ENCODE data around the gene MTMR11. TPM values are rescaled to one million over a fixed set of nuclear protein-coding genes. Genes with fewer than 3 reads are reported as not detected.

MTMR11 gene
- total RNA-seq, 1 donor from 2014 or later = 16.9 TPM

- DNase-seq (ENCODE audit: extremely low spot score in 2 of 2) = no peak
- Histone ChIP-seq H3K4me3 (no peak overlapping the region), H3K36me3 (peaks cover 0 to 29% of the 10 kb centered on the region in 2 donors), H3K4me1 (peaks cover 7% of the 10 kb centered on the region), H3K9me3 (no peaks in the 10 kb centered on the region), H3K27ac (no peak overlapping the region), H3K27me3 (no peaks in the 10 kb centered on the region)
- intact Hi-C loops (cut with DNase I) = no loop called here
- TF ChIP-seq POLR2AphosphoS5 (IDR thresholded peaks at IDR 0.05; ENCODE audit: insufficient read depth in 1 of 2, low read depth in 1 of 2) (no peak), POLR2A (IDR thresholded peaks at IDR 0.05) (no peak), CTCF (IDR thresholded peaks at IDR 0.05) (no peak)
These were observed 40.7 kb upstream of the MTMR11 start for GRCh38 chr1:149977345-149977744.

- H3K9me3 ChIP-seq = no peaks in the 10 kb centered on the region
- no peaks in the 10 kb centered on the region for H3K4me1 ChIP-seq
- H3K27ac ChIP-seq = no peak overlapping the region
- DNase-seq (ENCODE audit: extremely low spot score in 2 of 2) = no peak
- TF ChIP-seq POLR2A (IDR thresholded peaks at IDR 0.05) = no peak
- no peak for TF ChIP-seq POLR2AphosphoS5 (IDR thresholded peaks at IDR 0.05; ENCODE audit: insufficient read depth in 1 of 2, low read depth in 1 of 2)
- TF ChIP-seq CTCF (IDR thresholded peaks at IDR 0.05) = no peak
- H3K4me3 ChIP-seq = no peak overlapping the region
- no peaks in the 10 kb centered on the region for H3K27me3 ChIP-seq
- peaks cover 0 to 65% of the 10 kb centered on the region in 2 donors for H3K36me3 ChIP-seq
- intact Hi-C loops (cut with DNase I) = no loop called here
These were observed 35.9 kb upstream of the MTMR11 start for GRCh38 chr1:149972547-149972946.

- Histone ChIP-seq H3K27ac (no peak overlapping the region), H3K9me3 (no peaks in the 10 kb centered on the region), H3K4me3 (no peak overlapping the region), H3K4me1 (peaks cover 10% of the 10 kb centered on the region), H3K27me3 (no peaks in the 10 kb centered on the region), H3K36me3 (peaks cover 0 to 76% of the 10 kb centered on the region in 2 donors)
- intact Hi-C loops (cut with DNase I) = loop anchor here (10.0 kb wide), 1 partner anchor 197 kb away; no protein-coding TSS in a partner anchor
- TF ChIP-seq POLR2A (IDR thresholded peaks at IDR 0.05) (no peak), POLR2AphosphoS5 (IDR thresholded peaks at IDR 0.05; ENCODE audit: insufficient read depth in 1 of 2, low read depth in 1 of 2) (no peak), CTCF (IDR thresholded peaks at IDR 0.05) (no peak)
- no peak for DNase-seq (ENCODE audit: extremely low spot score in 2 of 2)
These were observed 31.0 kb upstream of the MTMR11 start for GRCh38 chr1:149967646-149968045.

- intact Hi-C loops (cut with DNase I) = loop anchor here (10.0 kb wide), 1 partner anchor 198 kb away; no protein-coding TSS in a partner anchor
- Histone ChIP-seq H3K27ac (no peak overlapping the region), H3K4me1 (peaks cover 10% of the 10 kb centered on the region), H3K27me3 (no peaks in the 10 kb centered on the region), H3K9me3 (no peaks in the 10 kb centered on the region), H3K4me3 (no peak overlapping the region), H3K36me3 (peaks cover 0 to 71% of the 10 kb centered on the region in 2 donors)
- TF ChIP-seq CTCF (IDR thresholded peaks at IDR 0.05) (no peak), POLR2A (IDR thresholded peaks at IDR 0.05) (no peak), POLR2AphosphoS5 (IDR thresholded peaks at IDR 0.05; ENCODE audit: insufficient read depth in 1 of 2, low read depth in 1 of 2) (no peak)
- DNase-seq (ENCODE audit: extremely low spot score in 2 of 2) = no peak
These were observed 30.4 kb upstream of the MTMR11 start for GRCh38 chr1:149967041-149967440.

GRCh38 chr1:149966405-149966804 is 29.7 kb upstream of the MTMR11 start:
- intact Hi-C loops (cut with DNase I) = loop anchor here (10.0 kb wide), 1 partner anchor 198 kb away; no protein-coding TSS in a partner anchor
- Histone ChIP-seq H3K27ac (no peak overlapping the region), H3K36me3 (peaks cover 0 to 69% of the 10 kb centered on the region in 2 donors), H3K4me1 (peaks cover 10% of the 10 kb centered on the region), H3K9me3 (no peaks in the 10 kb centered on the region), H3K27me3 (no peaks in the 10 kb centered on the region), H3K4me3 (no peak overlapping the region)
- no peak for DNase-seq (ENCODE audit: extremely low spot score in 2 of 2)
- TF ChIP-seq POLR2A (IDR thresholded peaks at IDR 0.05) (no peak), CTCF (IDR thresholded peaks at IDR 0.05) (no peak), POLR2AphosphoS5 (IDR thresholded peaks at IDR 0.05; ENCODE audit: insufficient read depth in 1 of 2, low read depth in 1 of 2) (no peak)
